Endothelial cell of umbilical vein (primary cell): ENCODE measurements around the gene TNFSF9. TPM values are rescaled to one million over a fixed set of nuclear protein-coding genes. Genes with fewer than 3 reads are reported as not detected.

Experiments used
- BruUV-seq: library from RNA; stranded (reverse); fragments of 400-500 nt; replicated peaks from 2 replicates; lab custom pipeline; 2021; lab: Mats Ljungman, UMichigan
- CTCF ChIA-PET: fragments of 300-600, 350-600 bp; sonication (Branson Sonifier 250); formaldehyde crosslinking; loops from one replicate; lab custom pipeline; 2021; ENCODE audit warnings: antibody characterized with exemption, inconsistent platforms; lab: Charles Lee
- POLR2A ChIA-PET: fragments of 300-600, 350-600 bp; sonication (Branson Sonifier 250); formaldehyde crosslinking; loops from one replicate; lab custom pipeline; 2021; ENCODE audit warnings: antibody characterized with exemption, inconsistent platforms; lab: Charles Lee
- DNase-seq: peaks from one replicate; pipeline ENCODE4 v3.0.0-alpha.2; 2011; ENCODE audit warnings: low read depth, low spot score
- FAIRE-seq: peaks from 2 replicates; lab custom pipeline; 2011; peaks lifted over from hg19 to GRCh38; lab: Jason Lieb, UNC
- H2AFZ ChIP-seq: 2 replicates; pipeline ENCODE4 v1.6.0; 2012; ENCODE audit warnings: low read depth, low read length, control low read depth, inconsistent platforms
- H3K27ac ChIP-seq: 2 replicates; pipeline ENCODE4 v1.5.1; 2011; ENCODE audit warnings: low read depth, mild to moderate bottlenecking, control low read depth, low read length, moderate library complexity; ENCODE audit not compliant: insufficient read depth
- H3K27me3 ChIP-seq, 2 experiments: 2 replicates each; pipeline versions ENCODE4 v1.6.0 to v1.6.1; 2011; ENCODE audit warnings: low read length in 2 of 2, mixed read lengths in 1 of 2; ENCODE audit not compliant: control insufficient read depth in 2 of 2, insufficient read depth in 2 of 2
- H3K36me3 ChIP-seq, 2 experiments: 2 replicates in 1 of 2; 3 replicates in 1 of 2; pipeline ENCODE4 v1.5.1; 2011; ENCODE audit warnings: low read length in 2 of 2, mild to moderate bottlenecking in 1 of 2, moderate library complexity in 1 of 2; ENCODE audit not compliant: control insufficient read depth in 2 of 2, insufficient read depth in 2 of 2; ENCODE audit errors: extremely low read depth in 1 of 2
- H3K4me1 ChIP-seq: 3 replicates; pipeline ENCODE4 v1.5.1; 2011; ENCODE audit warnings: mild to moderate bottlenecking, low read length; ENCODE audit not compliant: control insufficient read depth, insufficient read depth; ENCODE audit errors: extremely low read depth
- H3K4me2 ChIP-seq: 2 replicates; pipeline ENCODE4 v1.6.1; 2011; ENCODE audit warnings: low read length, control low read depth, mixed read lengths; ENCODE audit not compliant: insufficient read depth
- H3K4me3 ChIP-seq, 3 experiments: fragments of 200-600 bp in 1 of 3; sonication (generic), shearing (Covaris generic) in 1 of 3; replicated peaks in 1 of 3; 2 replicates each; pipeline ENCODE4 v1.5.1; 2011 to 2016; ENCODE audit warnings: control low read depth in 3 of 3, low read length in 3 of 3, mild to moderate bottlenecking in 2 of 3, inconsistent platforms in 1 of 3, low read depth in 1 of 3, moderate library complexity in 1 of 3; ENCODE audit not compliant: insufficient read depth in 1 of 3
- H3K79me2 ChIP-seq: 2 replicates; pipeline ENCODE4 v1.6.0; 2012; ENCODE audit warnings: low read length, inconsistent platforms; ENCODE audit not compliant: control insufficient read depth, insufficient read depth
- H3K9ac ChIP-seq: replicated peaks from 2 replicates; pipeline ENCODE3; 2011; ENCODE audit warnings: low read length, control low read depth; ENCODE audit not compliant: insufficient read depth; ENCODE audit errors: extremely low read depth
- H3K9me1 ChIP-seq: replicated peaks from 3 replicates; pipeline ENCODE4 v1.6.0; 2011; ENCODE audit warnings: mild to moderate bottlenecking, low read length; ENCODE audit not compliant: control insufficient read depth, insufficient read depth; ENCODE audit errors: extremely low read depth
- H3K9me3 ChIP-seq: replicated peaks from 2 replicates; pipeline ENCODE4 v1.5.1; 2012; ENCODE audit warnings: low read length, inconsistent platforms; ENCODE audit not compliant: control insufficient read depth, insufficient read depth
- H4K20me1 ChIP-seq: replicated peaks from 2 replicates; pipeline ENCODE3; 2011; ENCODE audit warnings: mild to moderate bottlenecking, low read length; ENCODE audit not compliant: control insufficient read depth, insufficient read depth; ENCODE audit errors: extremely low read depth
- EZH2 ChIP-seq: IDR thresholded peaks from 2 replicates; pipeline ENCODE4 v1.6.1; 2012; ENCODE audit warnings: borderline replicate concordance, low read depth, mild to moderate bottlenecking, moderate library complexity, low read length, inconsistent platforms; ENCODE audit not compliant: severe bottlenecking
- FOS ChIP-seq: IDR thresholded peaks from 2 replicates; pipeline ENCODE4 v1.6.1; 2011; ENCODE audit warnings: mild to moderate bottlenecking, low read length, moderate library complexity, borderline replicate concordance; ENCODE audit not compliant: insufficient read depth
- GATA2 ChIP-seq: IDR thresholded peaks from 2 replicates; pipeline ENCODE4 v1.7.0; 2011; ENCODE audit warnings: low read depth, mild to moderate bottlenecking, moderate library complexity, mixed read lengths, low read length; ENCODE audit not compliant: insufficient read length, insufficient read depth
- JUN ChIP-seq: IDR thresholded peaks from 2 replicates; pipeline ENCODE4 v1.6.1; 2011; ENCODE audit warnings: borderline replicate concordance, low read depth; ENCODE audit not compliant: insufficient read length, insufficient read depth
- MYC ChIP-seq: IDR thresholded peaks from one replicate; pipeline ENCODE4 v1.6.1; 2011; ENCODE audit warnings: mild to moderate bottlenecking, low read depth, low read length
- POLR2A ChIP-seq: IDR thresholded peaks from 2 replicates; pipeline ENCODE4 v1.6.1; 2012; ENCODE audit warnings: low read depth, mild to moderate bottlenecking, control low read depth, low read length
- POLR2AphosphoS5 ChIP-seq: IDR thresholded peaks from 2 replicates; pipeline ENCODE4 v1.6.1; 2012; ENCODE audit warnings: low read depth, mild to moderate bottlenecking, control low read depth, low read length, moderate library complexity; ENCODE audit not compliant: insufficient read depth
- dilution Hi-C: fragments of 300-500 bp; cut with MboI; formaldehyde crosslinking; loops from one replicate; pipeline ENCODE4 v1.15.0; 2019; ENCODE audit warnings: low sequenced_read_pairs; ENCODE audit not compliant: extremely low pct_ligation_motif_present
- intact Hi-C: fragments of 100-400 bp; cut with micrococcal nuclease; formaldehyde crosslinking; loops from one replicate; pipeline ENCODE4 v1.10.0; 2022
- polyA plus RNA-seq, 4 experiments: library from polyadenylated mRNA; depleted of rRNA in 3 of 4; stranded (reverse) in 3 of 4; unstranded in 1 of 4; fragments of >200 nt; gene quantifications; 2 replicates each; pipeline versions ENCODE4 v1.2.1 to v1.2.3, GENCODE V29; 2011 to 2012; ENCODE audit warnings: missing spikeins in 1 of 4
- total RNA-seq: library from RNA; stranded (reverse); gene quantifications from 2 replicates; pipeline ENCODE4 v1.2.3, GENCODE V29; 2021
- TF ChIP-seq, protein P1 (sequence below): IDR thresholded peaks from 2 replicates; pipeline ENCODE4 v1.6.1; 2011; ENCODE audit not compliant: insufficient read depth, insufficient read length
- TF ChIP-seq, protein P2 (sequence below), 2 donors: IDR thresholded peaks; 1 replicate in 1 of 2; 2 replicates in 1 of 2; pipeline ENCODE4 v1.5.1; 2011; ENCODE audit warnings: low read length in 2 of 2, mild to moderate bottlenecking in 2 of 2, moderate library complexity in 2 of 2, control low read depth in 1 of 2, inconsistent platforms in 1 of 2, low read depth in 1 of 2; ENCODE audit not compliant: insufficient read depth in 1 of 2; ENCODE audit errors: extremely low read depth in 1 of 2

The TNFSF9 gene
- total and polyA plus RNA-seq, 2 donors (not counting 3 experiments of a cell fraction or from before 2014, with no cell fraction given), result 0.52 to 0.53 TPM

DNA sequence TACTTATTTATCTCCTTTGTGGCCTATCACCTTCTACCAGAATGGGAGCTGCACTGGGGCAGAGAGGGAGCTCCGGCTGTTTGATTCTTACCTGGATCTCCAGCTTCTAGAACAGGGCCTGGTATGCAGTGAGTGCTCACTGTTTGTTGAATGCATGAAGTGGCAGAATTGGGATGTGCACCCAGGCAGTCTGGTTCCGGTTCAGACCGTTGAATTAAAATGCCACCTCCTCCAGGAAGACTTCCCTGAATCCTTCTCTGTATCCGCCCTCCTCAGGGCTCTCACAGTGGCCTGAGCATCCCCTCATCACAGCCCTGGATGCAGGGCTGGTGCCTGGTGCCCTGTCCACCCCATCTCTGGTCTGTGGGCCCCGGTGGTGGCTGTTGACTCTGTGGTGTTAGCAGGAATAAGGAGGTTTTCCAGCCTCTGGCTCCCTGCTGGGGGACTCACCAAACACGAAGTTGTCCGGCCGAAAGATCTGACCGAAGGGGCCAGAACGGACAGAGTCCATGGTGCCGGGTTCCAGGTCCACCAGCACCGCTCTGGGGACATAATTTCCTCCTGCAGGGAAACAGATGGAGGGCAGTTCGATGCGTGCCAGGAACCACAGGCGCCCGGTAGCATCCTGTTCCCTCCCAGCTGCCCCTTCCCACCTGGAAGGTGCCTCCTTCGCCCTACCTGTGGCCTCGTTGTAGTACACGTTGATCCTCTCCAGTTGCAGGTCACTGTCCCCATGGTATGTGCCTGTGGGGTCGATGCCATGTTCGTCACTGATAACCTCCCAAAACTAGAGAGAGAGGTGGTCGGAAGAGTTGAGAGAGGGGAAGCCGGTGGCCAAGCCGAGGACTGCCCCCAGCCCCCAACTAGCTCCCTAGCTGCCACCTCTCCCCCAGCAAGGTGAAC lies 29.7 kb upstream of the TNFSF9 start:
- Histone ChIP-seq H3K4me1 (no peaks in the 10 kb centered on the region), H3K27ac (no peak overlapping the region), H3K9ac (no peak overlapping the region), H3K79me2 (no peaks in the 10 kb centered on the region), H3K9me3 (no peaks in the 10 kb centered on the region), H3K4me3 (no peak overlapping the region), H3K4me2 (no peak overlapping the region), H4K20me1 (no peaks in the 10 kb centered on the region), H3K9me1 (no peaks in the 10 kb centered on the region), H3K36me3 (no peaks in the 10 kb centered on the region), H3K27me3 (peaks cover 16 to 24% of the 10 kb centered on the region in 2 experiments), H2AFZ (no peak overlapping the region)
- CTCF ChIA-PET, result interaction anchor here (0.8 to 1.3 kb wide), 2 partner anchors 15 to 102 kb away, joined by 3 to 4 read pairs; no protein-coding TSS in a partner anchor
- DNase-seq (no peak), FAIRE-seq (no peak)
- POLR2A ChIA-PET, result no interaction called here
- no TSS peak for BruUV-seq
- TF ChIP-seq MYC (no peak), JUN (no peak), POLR2AphosphoS5 (no peak), POLR2A (no peak), FOS (no peak), EZH2 (no peak), GATA2 (no peak)
- TF ChIP-seq, protein P1, sequence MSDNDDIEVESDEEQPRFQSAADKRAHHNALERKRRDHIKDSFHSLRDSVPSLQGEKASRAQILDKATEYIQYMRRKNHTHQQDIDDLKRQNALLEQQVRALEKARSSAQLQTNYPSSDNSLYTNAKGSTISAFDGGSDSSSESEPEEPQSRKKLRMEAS, result no peak
- TF ChIP-seq, protein P2, sequence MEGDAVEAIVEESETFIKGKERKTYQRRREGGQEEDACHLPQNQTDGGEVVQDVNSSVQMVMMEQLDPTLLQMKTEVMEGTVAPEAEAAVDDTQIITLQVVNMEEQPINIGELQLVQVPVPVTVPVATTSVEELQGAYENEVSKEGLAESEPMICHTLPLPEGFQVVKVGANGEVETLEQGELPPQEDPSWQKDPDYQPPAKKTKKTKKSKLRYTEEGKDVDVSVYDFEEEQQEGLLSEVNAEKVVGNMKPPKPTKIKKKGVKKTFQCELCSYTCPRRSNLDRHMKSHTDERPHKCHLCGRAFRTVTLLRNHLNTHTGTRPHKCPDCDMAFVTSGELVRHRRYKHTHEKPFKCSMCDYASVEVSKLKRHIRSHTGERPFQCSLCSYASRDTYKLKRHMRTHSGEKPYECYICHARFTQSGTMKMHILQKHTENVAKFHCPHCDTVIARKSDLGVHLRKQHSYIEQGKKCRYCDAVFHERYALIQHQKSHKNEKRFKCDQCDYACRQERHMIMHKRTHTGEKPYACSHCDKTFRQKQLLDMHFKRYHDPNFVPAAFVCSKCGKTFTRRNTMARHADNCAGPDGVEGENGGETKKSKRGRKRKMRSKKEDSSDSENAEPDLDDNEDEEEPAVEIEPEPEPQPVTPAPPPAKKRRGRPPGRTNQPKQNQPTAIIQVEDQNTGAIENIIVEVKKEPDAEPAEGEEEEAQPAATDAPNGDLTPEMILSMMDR (IDR thresholded peaks at IDR 0.05; ENCODE audit: extremely low read depth in 1 of 2, insufficient read depth in 1 of 2, low read depth in 1 of 2, low read length in 2 of 2), result no peak
- intact Hi-C loops, result no loop called here
- dilution Hi-C loops, result no loop called here
